HG02798 (cell line): Measurements from ENCODE around the gene FATE1.

Experiments used
- ATAC-seq: cut with Tn5 transposase; IDR thresholded peaks from one replicate; pipeline ENCODE4 v1.9.1; 2021; ENCODE audit warnings: mild to moderate bottlenecking; ENCODE audit not compliant: unreplicated experiment, poor library complexity

The FATE1 gene

DNA sequence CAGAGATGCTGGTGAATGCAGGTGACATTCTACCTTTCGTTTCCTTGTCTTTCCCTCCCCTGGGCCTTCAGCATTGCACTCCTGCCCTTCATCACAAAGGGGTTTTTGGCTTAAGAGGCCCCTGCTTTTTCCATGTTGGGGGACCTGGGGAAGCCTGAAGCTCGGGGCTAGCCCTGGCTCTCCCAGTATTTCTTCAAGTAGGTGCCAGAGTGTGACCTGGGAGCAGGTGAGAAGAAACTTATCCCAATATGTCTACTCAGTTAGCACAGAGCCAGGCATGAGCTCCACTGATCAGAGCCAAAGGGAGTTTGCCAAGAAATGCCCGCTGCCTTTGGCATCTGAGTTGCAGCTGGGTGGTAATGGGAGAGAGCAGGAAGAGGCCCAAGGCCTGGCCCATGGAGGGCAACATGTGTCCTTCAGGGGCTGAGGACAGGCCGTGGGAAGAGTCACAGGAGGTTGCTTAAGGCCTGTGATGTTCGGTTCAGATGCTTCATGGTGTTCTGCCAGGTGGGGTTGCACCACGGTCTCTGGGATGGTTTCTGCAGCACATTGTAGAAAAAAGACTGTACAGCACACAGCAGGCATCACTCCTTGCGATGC is 13.0 kb upstream of the FATE1 start:
- no peak for ATAC-seq

DNA sequence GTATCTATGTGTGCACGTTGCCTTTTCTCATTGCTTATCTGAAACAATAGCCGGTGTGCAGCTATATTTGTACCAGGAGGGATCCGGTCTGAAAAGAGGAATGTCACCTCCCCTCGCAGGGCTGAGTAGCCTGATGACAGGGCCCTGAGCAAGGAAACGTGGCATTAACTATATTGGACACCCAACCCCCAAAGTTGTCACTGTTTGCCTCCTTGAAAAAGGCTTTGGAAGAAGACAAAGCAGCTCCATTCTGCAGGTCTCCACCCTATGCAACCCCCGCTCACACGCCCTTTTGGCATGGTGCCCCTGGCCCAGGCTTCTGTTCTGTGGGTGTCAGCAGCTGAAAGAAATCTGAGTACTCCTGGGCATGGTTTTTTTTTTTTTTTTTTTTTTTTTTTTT is 12.3 kb upstream of the FATE1 start:
- ATAC-seq: no peak

DNA sequence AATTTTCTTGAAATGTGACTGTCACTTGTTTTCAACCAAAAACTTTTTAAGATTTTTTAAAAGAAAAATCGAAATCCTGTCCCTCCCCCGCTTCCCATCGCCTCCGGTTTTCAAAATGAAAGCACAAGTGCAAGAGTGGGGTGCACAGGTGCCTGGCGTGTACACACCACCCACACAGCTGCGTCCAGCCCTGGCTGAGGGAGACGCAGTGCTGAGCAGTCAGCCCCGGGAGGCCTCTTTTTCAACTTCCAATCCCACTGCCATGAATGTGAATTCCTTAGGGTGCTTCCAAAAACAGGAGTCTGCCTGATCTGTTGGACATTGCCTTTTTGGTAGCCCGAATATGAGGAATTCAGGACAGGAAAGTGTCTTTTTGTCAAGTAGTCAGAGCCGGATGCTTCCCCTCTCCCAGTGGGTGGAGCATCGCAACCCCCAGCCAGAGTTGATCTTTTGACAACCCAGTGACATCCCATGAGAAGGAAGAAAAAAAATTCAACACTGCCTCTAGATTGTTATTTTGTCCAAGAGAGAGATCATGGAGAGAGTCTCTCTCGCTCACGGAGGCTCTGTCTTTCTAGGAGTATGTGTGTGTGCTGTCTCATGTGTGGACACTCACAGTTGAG is 11.7 kb upstream of the FATE1 start:
- no peak for ATAC-seq

DNA sequence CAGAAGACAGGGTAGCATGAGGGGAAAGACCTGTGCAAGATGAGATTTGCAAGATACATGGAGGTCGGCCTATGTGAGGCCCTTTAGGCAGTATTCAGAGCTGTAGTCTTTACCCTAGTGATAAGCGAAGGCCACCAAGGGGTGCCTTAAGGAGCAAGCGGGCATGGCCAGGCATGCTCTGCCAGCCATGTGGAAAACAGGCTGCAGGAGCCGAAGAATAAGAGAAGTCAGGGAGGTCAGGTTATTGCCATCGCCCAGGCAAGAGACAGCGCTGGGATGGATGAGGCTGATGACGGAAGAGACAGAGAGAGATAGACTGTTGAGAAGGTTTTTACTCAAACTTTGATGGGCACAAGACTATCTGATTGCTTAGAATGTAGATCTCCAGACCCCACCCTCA is 7.0 kb upstream of the FATE1 start:
- no peak for ATAC-seq

DNA sequence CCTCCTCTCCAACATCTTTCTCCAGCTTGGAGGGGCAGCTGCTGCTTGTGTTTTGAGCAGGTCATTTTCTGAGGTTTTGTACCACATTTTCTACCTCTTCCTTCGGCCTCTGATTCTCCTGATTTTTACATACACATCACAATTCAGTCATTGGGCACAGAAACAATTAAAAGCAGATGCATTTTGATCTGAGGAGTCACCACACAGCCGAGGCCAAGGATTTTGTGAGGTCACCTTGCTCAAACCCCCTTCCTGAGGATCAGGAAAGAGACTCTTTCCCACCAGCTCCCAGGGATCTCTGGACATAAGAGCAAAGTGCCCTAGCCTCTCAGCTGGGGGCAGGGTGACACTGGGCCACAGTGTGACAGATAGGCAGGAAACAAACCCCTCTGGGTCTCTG is 5.4 kb upstream of the FATE1 start:
- ATAC-seq: no peak

DNA sequence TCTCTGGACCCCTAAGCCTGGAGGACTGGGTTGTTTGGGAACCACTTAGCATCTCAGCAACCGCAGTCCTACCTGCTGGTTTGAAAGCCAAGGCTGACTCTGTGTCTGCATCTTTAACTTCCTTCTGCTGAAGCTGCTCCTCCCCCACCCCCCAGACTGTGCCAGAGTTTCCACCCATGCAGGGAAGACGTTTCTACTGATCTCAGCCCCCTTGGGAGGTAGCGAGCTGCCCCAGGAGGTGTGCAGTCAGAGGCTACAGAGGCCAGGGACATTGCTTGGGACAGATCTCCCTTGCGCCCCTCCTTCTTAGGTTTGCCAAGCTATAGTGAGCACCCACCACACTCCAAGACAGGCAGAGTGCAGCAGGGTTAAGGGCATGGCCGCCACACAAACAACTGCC is 4.7 kb upstream of the FATE1 start:
- ATAC-seq: no peak

DNA sequence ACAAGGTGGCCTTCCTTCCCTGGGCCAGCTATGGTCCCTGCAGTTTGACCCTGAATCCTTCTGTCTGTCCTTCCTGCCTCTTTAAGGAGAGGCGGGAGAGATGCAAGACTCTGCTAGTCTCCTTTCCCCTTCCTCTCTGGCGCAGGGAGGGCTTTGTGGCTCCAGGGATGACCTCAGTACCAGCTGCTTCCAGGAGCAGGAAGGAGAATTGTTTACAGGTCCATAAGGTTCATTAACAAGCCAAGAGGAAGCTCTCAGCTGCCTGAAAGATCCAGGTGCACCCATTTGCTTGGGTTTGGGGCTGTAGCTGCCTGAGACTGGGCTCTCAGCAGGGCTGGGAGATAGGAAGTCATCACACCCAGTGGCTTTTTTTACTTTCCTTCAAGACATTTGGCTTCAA is 4.0 kb upstream of the FATE1 start:
- no peak for ATAC-seq

DNA sequence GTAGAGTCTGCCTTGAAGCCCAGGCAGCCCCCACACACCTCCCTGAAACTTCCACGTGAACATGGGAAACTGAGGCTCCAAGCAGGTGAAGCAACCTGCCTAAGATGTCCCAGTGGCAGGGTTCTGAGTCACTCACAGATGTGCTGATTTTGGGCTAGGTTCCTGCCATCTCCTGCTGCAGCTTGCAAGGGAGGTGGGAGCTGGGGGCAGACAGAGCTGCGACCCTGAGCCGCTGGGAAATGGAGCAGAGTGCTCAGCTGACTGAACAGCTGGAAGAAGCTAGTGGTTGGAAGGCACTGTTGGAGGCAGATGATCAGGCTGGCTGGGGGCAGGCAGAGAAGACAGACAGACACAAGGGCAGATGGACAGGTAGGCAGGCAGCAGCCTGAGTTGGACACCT is 3.6 kb upstream of the FATE1 start:
- no peak for ATAC-seq

DNA sequence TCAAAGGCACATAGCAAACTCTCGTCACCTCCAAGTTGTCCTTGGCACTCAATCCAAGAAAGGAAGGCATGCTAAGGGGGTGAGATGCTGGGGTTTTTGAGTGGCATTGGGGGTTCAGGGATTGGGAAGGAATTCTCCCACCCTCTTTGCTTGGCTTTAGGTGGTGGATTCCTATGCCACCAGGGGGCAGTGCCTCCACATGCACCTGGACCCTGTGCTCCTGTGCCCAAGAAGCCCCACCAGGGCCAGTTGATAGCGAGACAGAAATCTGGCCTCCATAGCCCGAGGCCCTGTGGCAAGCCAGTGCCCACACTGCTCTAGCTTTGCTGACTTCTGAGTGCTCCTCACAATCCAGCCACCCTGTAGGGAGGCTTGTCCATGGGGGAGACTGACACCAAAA is 2.0 kb upstream of the FATE1 start:
- peak; percentile 43 for ATAC-seq

DNA sequence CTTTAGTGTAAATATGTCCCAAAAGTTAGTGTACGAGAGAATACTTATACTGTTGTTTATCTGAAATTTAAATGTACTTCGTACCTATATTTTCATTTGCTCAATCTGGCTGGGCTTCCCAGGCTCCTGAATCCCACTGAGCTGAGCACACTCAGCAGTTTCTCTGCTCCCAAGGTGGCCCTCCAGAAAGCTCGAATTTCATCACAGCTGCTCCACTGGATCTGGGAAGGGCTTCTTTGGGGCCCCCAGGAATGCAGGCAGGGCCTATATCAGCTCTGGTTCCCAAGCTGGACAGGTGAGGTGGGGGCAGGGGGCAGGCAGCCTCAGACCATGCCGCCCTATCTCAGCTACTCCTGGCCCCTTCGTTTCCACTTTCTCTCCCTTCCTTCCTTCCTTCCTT is 1.5 kb upstream of the FATE1 start:
- ATAC-seq: no peak

DNA sequence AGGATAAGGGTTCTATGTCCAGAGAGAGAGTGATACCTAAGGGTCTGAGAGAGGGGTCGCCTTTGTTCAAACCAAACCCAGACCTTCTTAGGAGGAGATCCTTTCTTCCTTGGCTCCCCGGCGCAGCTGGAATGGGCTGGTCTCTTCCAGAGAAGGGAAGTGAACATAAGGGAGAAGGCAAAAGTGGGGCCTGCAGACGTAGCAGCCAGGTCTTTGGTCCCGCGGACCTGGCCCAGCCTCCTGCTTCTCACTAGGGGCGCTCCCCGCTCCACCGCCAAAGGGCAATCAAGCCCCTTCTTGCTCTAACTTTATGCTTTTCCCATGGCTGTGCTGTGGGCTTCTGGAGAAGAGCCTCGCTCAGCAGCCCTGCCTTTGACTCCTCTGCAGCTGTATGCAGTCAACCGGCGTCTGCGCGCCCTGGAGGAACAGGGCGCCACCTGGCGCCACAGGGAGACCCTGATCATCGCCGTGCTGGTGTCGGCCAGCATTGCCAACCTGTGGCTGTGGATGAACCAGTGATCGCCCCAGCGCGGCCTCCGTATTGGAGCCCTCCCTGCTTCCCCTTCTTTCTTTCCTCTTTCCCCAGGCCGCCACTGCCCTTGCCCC is 6.5 kb downstream of the FATE1 start:
- no peak for ATAC-seq

DNA sequence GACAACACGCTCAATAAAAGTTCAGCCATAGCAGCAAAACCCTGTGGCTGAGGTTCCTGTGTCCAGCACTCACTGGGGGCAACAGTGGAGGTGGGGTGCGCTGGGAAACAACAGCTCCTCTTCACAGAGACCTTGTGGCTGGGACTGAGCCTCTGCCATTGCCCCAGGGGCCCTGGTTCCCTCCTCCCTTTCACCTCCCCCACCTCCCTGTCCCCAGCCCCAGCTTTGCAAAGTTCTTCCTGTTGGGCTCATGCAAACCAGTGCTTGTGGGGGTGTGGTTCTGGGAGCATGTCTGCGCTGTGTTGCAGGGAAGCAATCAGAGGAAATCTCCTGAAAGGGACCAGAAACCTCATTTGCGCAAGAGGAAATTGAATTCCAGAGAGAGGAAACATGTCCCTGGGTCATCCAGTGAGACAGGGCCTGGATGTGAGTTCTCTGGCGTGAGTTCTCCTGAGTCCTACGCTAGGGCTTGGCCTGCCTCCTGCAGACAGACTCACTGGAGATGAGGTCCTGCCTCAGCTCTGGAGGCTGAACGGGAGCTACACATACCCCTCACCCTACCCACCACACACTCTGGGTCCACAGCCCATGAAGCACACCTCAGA is 7.4 kb downstream of the FATE1 start:
- no peak for ATAC-seq

DNA sequence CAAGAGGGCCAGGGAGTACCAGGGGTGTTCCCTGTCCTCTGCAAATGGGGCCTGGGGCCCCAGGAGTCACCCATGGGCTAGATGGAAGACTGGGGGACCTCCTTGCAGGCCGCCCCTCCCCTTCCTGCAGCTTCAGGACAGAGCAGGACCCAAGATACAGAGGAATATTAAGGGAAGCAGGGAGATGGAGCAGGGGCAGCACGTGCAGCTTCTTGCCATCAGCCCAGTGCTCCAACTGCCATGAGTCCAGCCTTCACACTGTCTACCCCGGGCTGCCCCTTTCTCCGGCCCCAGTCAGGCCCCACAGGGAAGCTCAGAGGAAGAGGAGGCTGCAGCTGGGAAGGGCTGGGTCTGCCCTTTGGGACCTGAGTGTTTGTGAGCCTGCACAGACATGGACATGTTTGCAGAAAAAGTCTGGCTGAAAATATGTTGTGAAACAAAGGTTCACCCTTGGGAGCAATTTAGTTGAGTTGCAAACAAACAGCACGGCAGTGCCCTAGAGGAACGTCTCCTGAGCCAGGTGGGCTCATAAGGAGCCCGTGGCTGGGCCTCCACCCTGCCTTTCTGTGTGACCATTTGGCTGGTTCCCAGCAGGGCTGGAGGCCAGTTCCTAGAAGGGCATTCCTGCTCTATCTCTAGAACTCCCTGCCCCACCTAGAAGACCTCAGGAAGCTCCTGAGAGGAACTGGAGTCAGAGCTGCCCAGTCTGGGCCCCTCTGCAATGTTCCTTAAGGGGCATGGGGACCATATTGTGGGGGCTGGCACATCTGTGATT is 8.9 kb downstream of the FATE1 start:
- no peak for ATAC-seq

DNA sequence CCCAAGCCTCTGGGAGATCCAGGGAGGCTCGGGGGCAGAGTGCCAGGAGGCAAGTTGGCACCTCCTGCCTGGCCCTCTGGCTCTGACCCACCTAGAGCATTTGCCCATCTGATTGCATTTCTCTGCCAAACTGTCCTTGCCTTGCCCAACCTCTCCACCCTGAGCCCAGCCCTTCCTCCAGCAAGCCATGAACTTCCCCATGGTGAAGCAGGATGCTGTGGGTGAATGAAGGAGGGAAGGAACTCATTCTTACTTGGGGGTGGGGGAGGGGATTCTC is 9.4 kb downstream of the FATE1 start:
- no peak for ATAC-seq

DNA sequence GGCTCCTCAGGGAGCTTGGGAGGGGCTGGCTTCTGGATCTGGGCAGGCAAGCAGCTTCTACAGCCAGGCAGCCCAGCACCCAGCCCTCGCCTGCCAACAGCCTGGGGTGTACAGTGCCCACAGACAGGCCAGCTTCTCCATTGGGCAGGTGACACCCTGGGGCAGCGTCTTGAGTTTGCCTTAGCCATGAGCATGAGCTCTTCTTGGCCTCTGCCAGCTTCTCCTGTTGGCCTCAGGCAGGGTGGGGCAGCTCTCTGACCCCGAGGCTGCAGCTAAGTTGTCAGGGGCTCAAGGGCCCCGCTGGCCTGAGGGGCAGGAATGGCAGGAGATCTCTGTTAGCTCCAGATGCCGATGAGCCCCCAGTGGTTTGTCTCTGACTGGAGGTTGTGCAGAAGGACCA is 10.9 kb downstream of the FATE1 start:
- no peak for ATAC-seq

DNA sequence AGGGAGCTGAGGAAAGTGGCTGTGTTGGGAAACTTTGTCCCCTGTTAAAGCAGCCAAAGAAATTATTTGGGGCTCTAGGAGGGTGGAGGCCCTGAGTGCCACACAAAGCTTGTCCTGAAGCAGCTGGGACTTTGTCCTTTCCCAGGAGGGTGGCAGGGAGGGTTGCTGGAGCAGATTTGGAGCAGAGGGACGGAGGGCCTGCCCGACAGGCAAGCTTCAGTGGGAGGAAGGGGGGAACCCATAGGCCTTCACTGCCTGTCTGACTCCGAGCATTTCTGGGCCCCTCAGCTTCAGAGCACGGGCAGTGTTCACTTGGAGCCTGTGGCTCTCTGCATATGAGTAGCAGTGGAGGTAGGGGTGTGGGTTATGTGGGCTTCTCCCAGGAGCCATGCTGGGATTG is 11.5 kb downstream of the FATE1 start:
- no peak for ATAC-seq

DNA sequence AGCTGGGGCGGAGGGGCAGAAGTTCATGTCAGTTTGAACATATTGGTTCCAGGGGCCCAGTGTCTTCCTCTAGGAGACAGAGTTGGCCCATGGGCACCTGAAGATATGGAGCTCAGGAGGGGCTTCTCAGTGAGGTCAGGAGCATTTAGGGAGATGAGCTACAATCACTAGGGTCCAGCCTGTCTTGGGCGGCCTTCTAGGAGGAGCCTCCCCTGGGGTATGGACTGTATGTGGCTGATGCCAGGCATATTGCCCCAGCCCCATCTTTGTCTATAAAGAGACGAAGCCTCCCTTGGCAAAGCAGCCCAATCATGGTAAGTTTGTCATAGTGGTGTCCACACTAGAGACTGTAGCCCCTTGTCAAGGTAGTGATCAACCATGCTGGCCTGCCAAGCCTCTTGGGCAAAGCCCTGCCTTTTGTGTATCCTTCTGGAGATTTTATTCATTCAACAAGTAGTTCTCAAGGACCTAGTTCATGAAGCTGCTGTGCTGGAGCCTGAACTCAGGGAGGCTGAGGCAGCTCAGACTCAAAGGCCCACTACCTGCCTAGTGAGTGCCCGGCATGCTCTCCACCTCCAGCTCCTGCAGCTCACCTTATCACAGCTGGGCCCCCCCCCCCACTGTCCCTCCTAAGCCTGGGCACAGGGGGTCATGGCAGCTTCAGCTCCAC is 13.4 kb downstream of the FATE1 start:
- ATAC-seq: no peak

DNA sequence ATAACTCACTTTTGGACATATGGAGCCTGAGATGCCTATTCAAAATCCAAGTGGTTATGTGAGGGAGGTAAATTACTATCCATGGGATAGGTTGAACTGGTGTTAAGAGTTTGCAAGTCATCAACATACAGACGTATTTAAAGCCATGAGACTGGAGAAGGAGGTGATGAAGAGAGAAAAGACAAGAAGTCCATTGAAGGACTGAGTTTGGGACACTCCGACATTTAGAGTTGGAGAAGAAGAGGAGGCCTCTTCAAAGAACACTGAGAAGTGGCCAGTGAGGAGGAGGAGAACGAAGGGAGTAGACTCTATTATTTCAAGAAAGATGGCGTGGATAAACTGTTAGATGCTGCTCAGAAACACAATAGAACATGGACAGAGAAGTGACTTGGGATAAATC is 18.6 kb downstream of the FATE1 start, which contains the start of gene CNGA2:
CNGA2 (plus strand) TSS at position 301 of the 400 bp plus-strand sequence. CDS start 3,738 bp downstream, outside the sequence.
- no peak for ATAC-seq

DNA sequence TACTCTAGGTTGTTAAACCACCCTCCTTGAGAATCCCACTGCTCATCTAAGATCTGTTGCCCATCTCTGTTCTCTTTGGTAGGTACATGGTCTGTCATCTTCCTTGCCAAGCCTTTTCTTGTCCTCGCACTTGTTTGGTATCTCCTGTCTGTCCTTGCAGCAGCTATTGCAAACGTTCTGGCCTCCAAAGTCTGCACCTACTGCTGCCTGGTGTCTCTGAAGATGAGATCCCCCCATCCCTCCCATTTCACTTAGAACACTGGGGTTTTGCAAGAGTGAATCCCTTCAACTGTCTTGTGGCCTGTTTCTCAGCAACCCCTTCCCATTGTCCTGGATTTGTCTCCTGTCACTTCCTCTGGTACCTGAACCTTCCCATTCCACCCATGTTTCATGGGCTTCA is 19.4 kb downstream of the FATE1 start:
- ATAC-seq: no peak

DNA sequence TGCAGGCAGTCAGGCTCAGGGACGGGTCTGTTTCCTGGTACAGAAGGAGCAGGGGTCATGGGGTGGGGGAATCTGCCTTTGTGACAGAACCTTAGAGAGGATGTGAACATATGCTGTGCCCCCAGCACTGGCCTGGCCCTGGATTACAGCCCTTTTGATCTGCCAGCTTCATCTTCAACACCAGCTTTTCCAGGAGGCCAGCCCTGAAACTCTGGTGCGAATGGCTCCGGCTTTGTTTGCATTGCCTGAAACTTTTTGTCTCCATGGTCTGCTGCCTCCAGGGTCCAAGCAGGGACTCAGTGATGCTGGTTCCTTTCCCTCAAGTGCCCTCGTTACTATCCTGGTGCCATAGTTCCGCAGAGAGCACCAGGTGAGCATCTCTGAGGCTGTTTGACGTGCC is 20.9 kb downstream of the FATE1 start:
- no peak for ATAC-seq

DNA sequence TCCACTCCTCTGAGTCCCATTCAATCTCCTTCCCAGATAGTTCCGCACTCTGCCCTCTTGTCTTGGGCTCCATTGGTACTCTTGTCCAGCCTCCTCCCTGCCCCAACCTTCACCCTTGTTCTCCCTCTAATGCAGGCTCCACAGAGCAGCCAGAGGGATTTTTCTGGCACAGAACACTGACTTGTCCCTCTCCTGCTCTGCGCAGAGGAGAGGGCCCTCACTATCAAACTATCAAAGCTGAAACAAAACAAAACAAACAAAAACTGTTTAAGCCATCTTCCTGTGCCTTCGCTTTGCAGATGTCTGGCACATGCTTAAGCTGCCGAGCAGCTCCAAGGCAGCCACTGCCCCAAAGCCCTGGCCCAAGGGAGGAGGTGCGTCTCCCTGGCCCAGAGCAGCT is 21.7 kb downstream of the FATE1 start:
- ATAC-seq: no peak
